Progenitor cell of endocrine pancreas (in vitro differentiated cells): ENCODE data around the gene ASCC1. TPM values are rescaled to one million over a fixed set of nuclear protein-coding genes. Genes with fewer than 3 reads are reported as not detected.

Experiments
- DNase-seq: peaks from one replicate; pipeline ENCODE4 v3.0.0; 2021; ENCODE audit warnings: low spot score; ENCODE audit not compliant: unreplicated experiment
- H3K27ac Mint-ChIP-seq: 2 replicates; pipeline ENCODE4 v1.8.0; 2021; ENCODE audit warnings: mild to moderate bottlenecking, moderate library complexity, mixed read lengths
- H3K27me3 Mint-ChIP-seq: 2 replicates; pipeline ENCODE4 v1.8.0; 2021; ENCODE audit warnings: mixed read lengths
- H3K36me3 Mint-ChIP-seq: 2 replicates; pipeline ENCODE4 v1.8.0; 2022; ENCODE audit warnings: mixed read lengths; ENCODE audit not compliant: insufficient read depth
- H3K4me1 Mint-ChIP-seq: 2 replicates; pipeline ENCODE4 v1.8.0; 2021; ENCODE audit warnings: low read depth, mixed read lengths
- H3K4me3 Mint-ChIP-seq: 2 replicates; pipeline ENCODE4 v1.8.0; 2021; ENCODE audit warnings: low read depth, mild to moderate bottlenecking, moderate library complexity, mixed read lengths
- H3K9me3 Mint-ChIP-seq: 2 replicates; pipeline ENCODE4 v1.8.0; 2021; ENCODE audit warnings: low read depth, mixed read lengths
- total RNA-seq: library from RNA; stranded (reverse); gene quantifications from 2 replicates; pipeline ENCODE4 v1.2.1, GENCODE V29; 2021
- TF ChIP-seq, protein P1 (sequence below): fragments of 200-600 bp; sonication (generic); IDR thresholded peaks from one replicate; pipeline ENCODE4 v1.5.0; 2021; ENCODE audit warnings: antibody characterized with exemption, mild to moderate bottlenecking; ENCODE audit not compliant: unreplicated experiment

The ASCC1 gene
- total RNA-seq, 1 donor from 2014 or later, result 42.2 TPM

DNA sequence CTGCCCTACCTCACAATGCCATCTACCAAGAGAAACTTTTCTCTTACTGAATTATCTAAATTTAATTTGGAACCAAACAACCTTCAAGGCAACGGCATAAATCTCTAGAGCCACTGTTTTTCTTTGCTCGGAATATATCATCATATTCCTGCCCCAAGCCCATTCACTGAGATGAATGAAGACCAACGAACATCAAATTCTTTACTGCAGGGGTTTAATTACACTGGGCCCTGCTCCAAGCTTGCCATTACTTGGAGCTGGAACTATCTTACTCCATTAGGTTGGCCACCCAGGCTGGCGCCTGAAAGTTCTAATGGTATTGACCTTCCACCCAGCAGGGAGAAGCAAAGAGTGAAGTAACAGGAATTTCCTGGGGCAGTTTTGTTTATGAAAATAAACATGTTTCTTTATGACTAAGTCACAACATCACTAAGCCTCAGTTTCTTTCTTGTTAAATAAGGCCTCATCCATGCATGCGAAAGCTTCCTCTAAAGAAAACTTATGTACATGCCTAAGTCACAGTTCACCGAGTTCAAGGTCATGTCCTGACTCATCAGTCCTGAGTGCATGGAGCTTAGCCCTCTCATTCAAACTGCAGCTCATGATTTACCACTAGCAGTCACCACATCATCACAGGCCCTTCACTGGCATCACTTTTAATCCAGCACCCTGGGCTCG is 42.3 kb downstream of the ASCC1 start:
- Mint-ChIP-seq H3K36me3 (peaks cover 6% of the 10 kb centered on the region), H3K4me1 (peaks cover 2% of the 10 kb centered on the region)
- DNase-seq, result no peak

DNA sequence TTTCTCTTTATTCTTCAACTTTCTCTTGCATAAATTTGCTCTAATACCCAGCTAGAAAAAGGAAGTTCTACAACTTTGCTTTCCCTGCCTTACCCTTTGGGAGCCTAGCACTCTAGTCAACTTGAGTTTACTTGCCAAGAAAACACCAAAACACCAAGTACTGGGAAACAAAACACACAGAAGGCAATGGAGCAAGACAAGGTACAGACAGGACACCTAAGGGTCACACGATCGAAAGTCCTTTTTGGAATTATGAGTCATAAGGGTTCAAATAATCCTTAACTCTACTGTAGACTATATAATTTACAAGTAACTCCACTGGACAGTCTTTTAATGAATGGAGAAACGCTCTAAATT is 42.8 kb downstream of the ASCC1 start:
- Mint-ChIP-seq H3K27ac (no peak overlapping the region), H3K27me3 (no peaks in the 10 kb centered on the region), H3K36me3 (peaks cover 5% of the 10 kb centered on the region), H3K4me1 (peaks cover 2% of the 10 kb centered on the region), H3K9me3 (no peaks in the 10 kb centered on the region), H3K4me3 (no peak overlapping the region)
- TF ChIP-seq, protein P1, sequence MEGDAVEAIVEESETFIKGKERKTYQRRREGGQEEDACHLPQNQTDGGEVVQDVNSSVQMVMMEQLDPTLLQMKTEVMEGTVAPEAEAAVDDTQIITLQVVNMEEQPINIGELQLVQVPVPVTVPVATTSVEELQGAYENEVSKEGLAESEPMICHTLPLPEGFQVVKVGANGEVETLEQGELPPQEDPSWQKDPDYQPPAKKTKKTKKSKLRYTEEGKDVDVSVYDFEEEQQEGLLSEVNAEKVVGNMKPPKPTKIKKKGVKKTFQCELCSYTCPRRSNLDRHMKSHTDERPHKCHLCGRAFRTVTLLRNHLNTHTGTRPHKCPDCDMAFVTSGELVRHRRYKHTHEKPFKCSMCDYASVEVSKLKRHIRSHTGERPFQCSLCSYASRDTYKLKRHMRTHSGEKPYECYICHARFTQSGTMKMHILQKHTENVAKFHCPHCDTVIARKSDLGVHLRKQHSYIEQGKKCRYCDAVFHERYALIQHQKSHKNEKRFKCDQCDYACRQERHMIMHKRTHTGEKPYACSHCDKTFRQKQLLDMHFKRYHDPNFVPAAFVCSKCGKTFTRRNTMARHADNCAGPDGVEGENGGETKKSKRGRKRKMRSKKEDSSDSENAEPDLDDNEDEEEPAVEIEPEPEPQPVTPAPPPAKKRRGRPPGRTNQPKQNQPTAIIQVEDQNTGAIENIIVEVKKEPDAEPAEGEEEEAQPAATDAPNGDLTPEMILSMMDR, result no peak
- DNase-seq, result no peak

More for the DNA sequence above, 42.3 kb downstream of the ASCC1 start:
- Mint-ChIP-seq H3K4me3 (no peak overlapping the region), H3K27ac (no peak overlapping the region), H3K27me3 (no peaks in the 10 kb centered on the region), H3K9me3 (no peaks in the 10 kb centered on the region)
- TF ChIP-seq, protein P1, result no peak

DNA sequence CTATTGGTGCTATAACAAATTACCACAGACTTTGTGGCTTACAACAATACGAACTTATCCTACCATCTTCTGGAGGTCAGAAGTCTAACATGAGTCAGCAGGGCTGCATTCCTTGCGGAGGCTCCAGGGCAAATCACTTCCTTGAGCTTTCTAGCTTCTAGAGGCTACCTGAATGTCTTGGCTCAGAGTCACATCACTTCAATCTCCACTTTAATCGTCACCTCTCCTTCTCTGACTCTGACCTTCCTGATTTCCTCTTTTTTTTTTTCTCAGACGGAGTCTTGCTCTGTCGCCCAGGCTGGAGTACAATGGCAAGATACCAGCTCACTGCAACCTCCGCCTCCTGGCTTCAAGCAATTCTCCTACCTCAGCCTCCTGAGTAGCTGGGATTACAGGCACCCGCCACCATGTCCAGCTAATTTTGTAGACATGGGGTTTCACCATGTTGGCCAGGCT is 44.9 kb downstream of the ASCC1 start:
- peaks cover 2% of the 10 kb centered on the region for H3K4me1 Mint-ChIP-seq
- TF ChIP-seq, protein P1, result no peak
- H3K27ac Mint-ChIP-seq, result no peak overlapping the region
- H3K4me3 Mint-ChIP-seq, result no peak overlapping the region
- DNase-seq, result no peak
- no peaks in the 10 kb centered on the region for H3K27me3 Mint-ChIP-seq
- no peaks in the 10 kb centered on the region for H3K9me3 Mint-ChIP-seq
- H3K36me3 Mint-ChIP-seq, result peaks cover 7% of the 10 kb centered on the region

DNA sequence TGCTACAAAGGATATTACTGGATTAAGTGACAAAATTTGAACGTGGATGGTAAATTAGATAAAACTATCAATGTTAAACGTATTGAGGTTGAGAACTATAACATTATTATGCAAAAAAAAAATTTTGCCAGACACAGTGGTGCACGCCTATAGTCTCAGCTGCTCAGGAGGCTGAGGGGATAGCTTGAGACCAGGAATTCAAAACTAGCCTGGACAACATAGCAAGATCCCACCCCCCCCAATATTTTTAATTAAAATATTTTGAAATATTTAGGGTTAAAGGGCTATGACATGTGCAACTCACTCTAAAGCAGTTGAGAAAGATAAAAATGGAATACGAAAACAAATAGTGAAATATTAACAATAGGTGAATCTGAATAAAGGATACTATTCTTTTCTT is 45.3 kb downstream of the ASCC1 start:
- DNase-seq, result no peak
- TF ChIP-seq, protein P1, result no peak
- Mint-ChIP-seq H3K4me3 (no peak overlapping the region), H3K9me3 (no peaks in the 10 kb centered on the region), H3K27me3 (no peaks in the 10 kb centered on the region), H3K4me1 (peaks cover 3% of the 10 kb centered on the region), H3K27ac (no peak overlapping the region), H3K36me3 (peaks cover 7% of the 10 kb centered on the region)

DNA sequence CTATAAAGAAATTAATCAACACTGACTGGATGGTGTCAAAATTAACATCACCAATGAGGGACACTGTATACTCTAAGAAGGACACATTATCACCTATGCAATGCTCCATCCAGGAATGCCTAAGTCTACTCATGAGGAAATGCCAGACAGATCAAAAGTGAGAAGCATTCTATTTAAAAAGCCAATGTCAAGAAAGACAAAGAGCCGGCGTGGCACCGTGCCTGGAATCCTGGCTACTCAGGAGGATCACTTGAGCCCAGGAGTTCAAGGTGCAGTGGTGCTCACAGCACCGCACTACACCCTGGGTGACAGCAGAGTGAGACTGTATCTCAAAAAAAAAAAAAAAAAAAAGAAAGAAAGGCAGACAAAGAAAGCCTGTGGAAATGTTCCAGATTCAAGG is 45.8 kb downstream of the ASCC1 start:
- peaks cover 7% of the 10 kb centered on the region for H3K4me1 Mint-ChIP-seq

More for the DNA sequence above, 45.8 kb downstream of the ASCC1 start:
- no peaks in the 10 kb centered on the region for H3K27me3 Mint-ChIP-seq
- TF ChIP-seq, protein P1, result no peak
- no peak for DNase-seq
- peaks cover 7% of the 10 kb centered on the region for H3K36me3 Mint-ChIP-seq
- no peak overlapping the region for H3K4me3 Mint-ChIP-seq
- no peaks in the 10 kb centered on the region for H3K9me3 Mint-ChIP-seq
- H3K27ac Mint-ChIP-seq, result no peak overlapping the region
